HepG2 (cell line): Measurements from ENCODE around the gene MISFA. TPM values are rescaled to one million over a fixed set of nuclear protein-coding genes. Genes with fewer than 3 reads are reported as not detected.
A peak's percentile ranks its signal among the peaks of the same experiment; 100 is the strongest.

Experiments used
- FOXJ3 ChIP-seq: sonication (generic); formaldehyde crosslinking; IDR thresholded peaks from 2 replicates; pipeline ENCODE4 v1.4.0; 2020; ENCODE audit warnings: missing genetic modification reagents, mild to moderate bottlenecking, borderline replicate concordance
- GPN1 ChIP-seq: sonication (generic); formaldehyde crosslinking; IDR thresholded peaks from 2 replicates; pipeline ENCODE4 v1.5.1; 2020; ENCODE audit warnings: missing genetic modification reagents, borderline replicate concordance
- HNF1A ChIP-seq, 2 experiments: sonication (generic) in 1 of 2; formaldehyde crosslinking in 1 of 2; IDR thresholded peaks; 2 replicates each; pipeline versions ENCODE4 v1.4.0 to v1.6.1; 2016 to 2020; ENCODE audit warnings: borderline replicate concordance in 1 of 2, low read depth in 1 of 2, mild to moderate bottlenecking in 1 of 2, missing genetic modification reagents in 1 of 2
- TBX2 ChIP-seq: sonication (generic); formaldehyde crosslinking; IDR thresholded peaks from 2 replicates; pipeline ENCODE4 v1.5.0; 2020; ENCODE audit warnings: missing genetic modification reagents, mild to moderate bottlenecking, borderline replicate concordance
- ZFP36 ChIP-seq: fragments of 150-350 bp; IDR thresholded peaks from 2 replicates; pipeline ENCODE4 v1.6.1; 2018; ENCODE audit warnings: borderline replicate concordance, low read length, low read depth; ENCODE audit not compliant: partially characterized antibody
- ZNF335 ChIP-seq: sonication (generic); formaldehyde crosslinking; IDR thresholded peaks from 2 replicates; pipeline ENCODE4 v1.4.0; 2020; ENCODE audit warnings: missing genetic modification reagents
- ZNF773 ChIP-seq: sonication (generic); formaldehyde crosslinking; IDR thresholded peaks from 2 replicates; pipeline ENCODE4 v1.4.0; 2020; ENCODE audit warnings: missing genetic modification reagents, borderline replicate concordance
- polyA plus RNA-seq, 8 experiments: library from polyadenylated mRNA; depleted of rRNA in 3 of 8; stranded (reverse) in 7 of 8; unstranded in 1 of 8; fragments of >200 nt; fragmentation: Illumina TruSeq in 4 of 8; extraction: Trizol in 4 of 8; gene quantifications; 2 replicates each; pipeline versions ENCODE4 v1.2.1 to v1.2.3, GENCODE V29; 2011 to 2016; ENCODE audit warnings: low read depth in 4 of 8, missing spikeins in 1 of 8, mixed read lengths in 1 of 8; ENCODE audit not compliant: insufficient read depth in 1 of 8
- total RNA-seq, 5 experiments: library from RNA; depleted of rRNA; stranded (reverse); fragments of >200 nt; fragmentation: Illumina TruSeq; extraction: Trizol; gene quantifications; 2 replicates each; pipeline ENCODE4 v1.2.3, GENCODE V29; 2016; ENCODE audit warnings: low read depth in 1 of 5
- TF ChIP-seq, protein P1 (sequence below): IDR thresholded peaks from 2 replicates; pipeline ENCODE4 v1.4.0; 2020; ENCODE audit warnings: mild to moderate bottlenecking, missing genetic modification reagents
- TF ChIP-seq, protein P2 (sequence below): sonication (generic); formaldehyde crosslinking; IDR thresholded peaks from 2 replicates; pipeline ENCODE4 v1.9.0; 2021; ENCODE audit warnings: missing genetic modification reagents, borderline replicate concordance
- TF ChIP-seq, protein P3 (sequence below): sonication (generic); formaldehyde crosslinking; IDR thresholded peaks from 2 replicates; pipeline ENCODE4 v1.4.0; 2020; ENCODE audit warnings: missing genetic modification reagents, mild to moderate bottlenecking, borderline replicate concordance
- TF ChIP-seq, protein P4 (sequence below): sonication (generic); formaldehyde crosslinking; conservative IDR thresholded peaks from 2 replicates; pipeline ENCODE4 v1.8.0; 2022; ENCODE audit warnings: mild to moderate bottlenecking, moderate library complexity, missing genetic modification reagents

MISFA gene
- total and polyA plus RNA-seq, 2 of the 13 experiments (the other 11 are each of a cell fraction or from before 2014, with no cell fraction given), result 1.4 to 5.4 TPM

- TF ChIP-seq, protein P1, sequence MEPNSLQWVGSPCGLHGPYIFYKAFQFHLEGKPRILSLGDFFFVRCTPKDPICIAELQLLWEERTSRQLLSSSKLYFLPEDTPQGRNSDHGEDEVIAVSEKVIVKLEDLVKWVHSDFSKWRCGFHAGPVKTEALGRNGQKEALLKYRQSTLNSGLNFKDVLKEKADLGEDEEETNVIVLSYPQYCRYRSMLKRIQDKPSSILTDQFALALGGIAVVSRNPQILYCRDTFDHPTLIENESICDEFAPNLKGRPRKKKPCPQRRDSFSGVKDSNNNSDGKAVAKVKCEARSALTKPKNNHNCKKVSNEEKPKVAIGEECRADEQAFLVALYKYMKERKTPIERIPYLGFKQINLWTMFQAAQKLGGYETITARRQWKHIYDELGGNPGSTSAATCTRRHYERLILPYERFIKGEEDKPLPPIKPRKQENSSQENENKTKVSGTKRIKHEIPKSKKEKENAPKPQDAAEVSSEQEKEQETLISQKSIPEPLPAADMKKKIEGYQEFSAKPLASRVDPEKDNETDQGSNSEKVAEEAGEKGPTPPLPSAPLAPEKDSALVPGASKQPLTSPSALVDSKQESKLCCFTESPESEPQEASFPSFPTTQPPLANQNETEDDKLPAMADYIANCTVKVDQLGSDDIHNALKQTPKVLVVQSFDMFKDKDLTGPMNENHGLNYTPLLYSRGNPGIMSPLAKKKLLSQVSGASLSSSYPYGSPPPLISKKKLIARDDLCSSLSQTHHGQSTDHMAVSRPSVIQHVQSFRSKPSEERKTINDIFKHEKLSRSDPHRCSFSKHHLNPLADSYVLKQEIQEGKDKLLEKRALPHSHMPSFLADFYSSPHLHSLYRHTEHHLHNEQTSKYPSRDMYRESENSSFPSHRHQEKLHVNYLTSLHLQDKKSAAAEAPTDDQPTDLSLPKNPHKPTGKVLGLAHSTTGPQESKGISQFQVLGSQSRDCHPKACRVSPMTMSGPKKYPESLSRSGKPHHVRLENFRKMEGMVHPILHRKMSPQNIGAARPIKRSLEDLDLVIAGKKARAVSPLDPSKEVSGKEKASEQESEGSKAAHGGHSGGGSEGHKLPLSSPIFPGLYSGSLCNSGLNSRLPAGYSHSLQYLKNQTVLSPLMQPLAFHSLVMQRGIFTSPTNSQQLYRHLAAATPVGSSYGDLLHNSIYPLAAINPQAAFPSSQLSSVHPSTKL, result peak; percentile 73; the same call in 1 of the 2 replicates
- TF ChIP-seq ZFP36, result no peak
- TF ChIP-seq GPN1 (CRISPR knock-in tag), result no peak
- TF ChIP-seq ZNF773, result peak; percentile 59; the same call in 1 of the 2 replicates
- no peak; the same call in 1 of the 2 replicates for TF ChIP-seq FOXJ3 (CRISPR knock-in tag)
- TF ChIP-seq, protein P2, sequence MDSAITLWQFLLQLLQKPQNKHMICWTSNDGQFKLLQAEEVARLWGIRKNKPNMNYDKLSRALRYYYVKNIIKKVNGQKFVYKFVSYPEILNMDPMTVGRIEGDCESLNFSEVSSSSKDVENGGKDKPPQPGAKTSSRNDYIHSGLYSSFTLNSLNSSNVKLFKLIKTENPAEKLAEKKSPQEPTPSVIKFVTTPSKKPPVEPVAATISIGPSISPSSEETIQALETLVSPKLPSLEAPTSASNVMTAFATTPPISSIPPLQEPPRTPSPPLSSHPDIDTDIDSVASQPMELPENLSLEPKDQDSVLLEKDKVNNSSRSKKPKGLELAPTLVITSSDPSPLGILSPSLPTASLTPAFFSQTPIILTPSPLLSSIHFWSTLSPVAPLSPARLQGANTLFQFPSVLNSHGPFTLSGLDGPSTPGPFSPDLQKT (CRISPR knock-in tag), result 0 out of 2 replicates have a peak, but pooled peaks have one; percentile 14
- 0 out of 2 replicates have a peak, but pooled peaks have one; percentile 38 for TF ChIP-seq HNF1A (IDR thresholded peaks at IDR 0.05; ENCODE audit: low read depth)
- TF ChIP-seq HNF1A (CRISPR knock-in tag; IDR thresholded peaks at IDR 0.05; ENCODE audit: borderline replicate concordance), result peak; percentile 57; the same call in 1 of the 2 replicates
- TF ChIP-seq TBX2 (CRISPR knock-in tag), result peak; percentile 73; the same call in 1 of the 2 replicates
- TF ChIP-seq, protein P3, sequence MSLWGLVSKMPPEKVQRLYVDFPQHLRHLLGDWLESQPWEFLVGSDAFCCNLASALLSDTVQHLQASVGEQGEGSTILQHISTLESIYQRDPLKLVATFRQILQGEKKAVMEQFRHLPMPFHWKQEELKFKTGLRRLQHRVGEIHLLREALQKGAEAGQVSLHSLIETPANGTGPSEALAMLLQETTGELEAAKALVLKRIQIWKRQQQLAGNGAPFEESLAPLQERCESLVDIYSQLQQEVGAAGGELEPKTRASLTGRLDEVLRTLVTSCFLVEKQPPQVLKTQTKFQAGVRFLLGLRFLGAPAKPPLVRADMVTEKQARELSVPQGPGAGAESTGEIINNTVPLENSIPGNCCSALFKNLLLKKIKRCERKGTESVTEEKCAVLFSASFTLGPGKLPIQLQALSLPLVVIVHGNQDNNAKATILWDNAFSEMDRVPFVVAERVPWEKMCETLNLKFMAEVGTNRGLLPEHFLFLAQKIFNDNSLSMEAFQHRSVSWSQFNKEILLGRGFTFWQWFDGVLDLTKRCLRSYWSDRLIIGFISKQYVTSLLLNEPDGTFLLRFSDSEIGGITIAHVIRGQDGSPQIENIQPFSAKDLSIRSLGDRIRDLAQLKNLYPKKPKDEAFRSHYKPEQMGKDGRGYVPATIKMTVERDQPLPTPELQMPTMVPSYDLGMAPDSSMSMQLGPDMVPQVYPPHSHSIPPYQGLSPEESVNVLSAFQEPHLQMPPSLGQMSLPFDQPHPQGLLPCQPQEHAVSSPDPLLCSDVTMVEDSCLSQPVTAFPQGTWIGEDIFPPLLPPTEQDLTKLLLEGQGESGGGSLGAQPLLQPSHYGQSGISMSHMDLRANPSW (CRISPR knock-in tag), result no peak
- TF ChIP-seq, protein P4, sequence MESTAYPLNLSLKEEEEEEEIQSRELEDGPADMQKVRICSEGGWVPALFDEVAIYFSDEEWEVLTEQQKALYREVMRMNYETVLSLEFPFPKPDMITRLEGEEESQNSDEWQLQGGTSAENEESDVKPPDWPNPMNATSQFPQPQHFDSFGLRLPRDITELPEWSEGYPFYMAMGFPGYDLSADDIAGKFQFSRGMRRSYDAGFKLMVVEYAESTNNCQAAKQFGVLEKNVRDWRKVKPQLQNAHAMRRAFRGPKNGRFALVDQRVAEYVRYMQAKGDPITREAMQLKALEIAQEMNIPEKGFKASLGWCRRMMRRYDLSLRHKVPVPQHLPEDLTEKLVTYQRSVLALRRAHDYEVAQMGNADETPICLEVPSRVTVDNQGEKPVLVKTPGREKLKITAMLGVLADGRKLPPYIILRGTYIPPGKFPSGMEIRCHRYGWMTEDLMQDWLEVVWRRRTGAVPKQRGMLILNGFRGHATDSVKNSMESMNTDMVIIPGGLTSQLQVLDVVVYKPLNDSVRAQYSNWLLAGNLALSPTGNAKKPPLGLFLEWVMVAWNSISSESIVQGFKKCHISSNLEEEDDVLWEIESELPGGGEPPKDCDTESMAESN (CRISPR knock-in tag), result peak; percentile 60; the same call in 1 of the 2 replicates
- peak; percentile 80; the same call in 1 of the 2 replicates for TF ChIP-seq ZNF335 (CRISPR knock-in tag)
Observed at GRCh38 chr11:18588297-18589252, 11.0 kb upstream of the MISFA start, which contains the start of gene UEVLD (continued).
